Measurements from ENCODE around the gene PIGQ. TPM values are rescaled to one million over a fixed set of nuclear protein-coding genes. Genes with fewer than 3 reads are reported as not detected.

The PIGQ gene
- total and polyA plus RNA-seq, 2 of the 13 experiments (the other 11 are each of a cell fraction or from before 2014, with no cell fraction given), result 7.7 to 19.7 TPM

- Histone ChIP-seq H2AFZ (ENCODE audit: low read length) (no peak overlapping the region), H4K20me1 (ENCODE audit: insufficient read depth, low read length) (no peaks in the 10 kb centered on the region), H3K27me3 (ENCODE audit: control insufficient read depth in 1 of 2, insufficient read depth in 2 of 2, low read length in 2 of 2) (no peaks in the 10 kb centered on the region), H3K9me3 (ENCODE audit: low read length) (no peaks in the 10 kb centered on the region), H3K4me3 (replicated peaks in 1 of 3; ENCODE audit: insufficient read depth in 1 of 3, low read depth in 2 of 3, low read length in 3 of 3) (no peak overlapping the region), H3K9ac (ENCODE audit: insufficient read depth, low read depth, low read length) (no peak overlapping the region), H3K4me2 (ENCODE audit: low read depth, low read length) (no peak overlapping the region), H3K36me3 (replicated peaks in 1 of 2; ENCODE audit: control insufficient read depth in 1 of 2, insufficient read depth in 2 of 2, low read length in 2 of 2) (0 out of 5 replicates have a peak, but pooled peaks cover 0 to 3% of the 10 kb centered on the region in 2 experiments), H3K79me2 (ENCODE audit: insufficient read depth, low read length) (peaks cover 8% of the 10 kb centered on the region), H3K4me1 (ENCODE audit: insufficient read depth, low read length) (peaks cover 17% of the 10 kb centered on the region), H3K27ac (ENCODE audit: extremely low read length, insufficient read depth, low read length) (no peak overlapping the region)
- ChIA-PET POLR2A (no interaction called here), CTCF (ENCODE audit: low intra/inter-chr PET ratio, low total read pairs) (interaction anchor here (1.1 kb wide), 1 partner anchor 28 kb away, joined by 3 read pairs; no protein-coding TSS in a partner anchor)
- BruUV-seq (replicated peaks), result no TSS peak
- no peak for TF ChIP-seq BRD4 (CRISPR knock-in tag; IDR thresholded peaks at IDR 0.05)
- no peak for TF ChIP-seq ZNF280B (CRISPR knock-in tag; IDR thresholded peaks at IDR 0.05; ENCODE audit: borderline replicate concordance)
- TF ChIP-seq POLR2G (IDR thresholded peaks at IDR 0.05; ENCODE audit: low read depth, low read length), result no peak
- TF ChIP-seq SIX4 (CRISPR knock-in tag; IDR thresholded peaks at IDR 0.05), result no peak
- no peak for TF ChIP-seq ZHX1 (CRISPR knock-in tag; IDR thresholded peaks at IDR 0.05; ENCODE audit: low read depth)
- no peak for TF ChIP-seq STAG1 (CRISPR knock-in tag; IDR thresholded peaks at IDR 0.05)
- TF ChIP-seq SMARCE1 (IDR thresholded peaks at IDR 0.05; ENCODE audit: borderline replicate concordance), result no peak
- no peak for TF ChIP-seq FOXM1 (CRISPR knock-in tag; IDR thresholded peaks at IDR 0.05)
- DNase-seq (ENCODE audit: low spot score) (no peak), FAIRE-seq (no peak), ATAC-seq (no peak)
- in situ Hi-C loops (cut with HindIII; ENCODE audit: extremely low pct_ligation_motif_present, low pct_unique_long_range_greater_than_20kb) (no loop called here), intact Hi-C loops (cut with micrococcal nuclease; ENCODE audit: unreplicated experiment) (no loop called here)
- WGBS (ENCODE audit: low lambda C conversion rate), result 99% methylated on average over 9 of the region's 22 CpGs
Measured at GRCh38 chr16:606656-607307, 37.0 kb downstream of the PIGQ start.

All from HepG2 (cell line).